B cell (primary cell): ENCODE data around the gene STAP2. TPM values are rescaled to one million over a fixed set of nuclear protein-coding genes. Genes with fewer than 3 reads are reported as not detected.
A peak's percentile ranks its signal among the peaks of the same experiment; 100 is the strongest.

Source experiments
- ATAC-seq: fragments of 200-7000 bp; cut with Tn5 transposase; one replicate; pipeline ENCODE4 v1.10.0; 2021; ENCODE audit warnings: low read depth, mild to moderate bottlenecking, moderate number of reproducible peaks, moderate library complexity
- CTCF ChIA-PET: fragments of 350-600 bp; sonication (Branson Sonifier 250); formaldehyde crosslinking; loops from one replicate; lab custom pipeline; 2021; ENCODE audit warnings: antibody characterized with exemption, inconsistent platforms; lab: Charles Lee
- POLR2A ChIA-PET: fragments of 350-600 bp; sonication (Branson Sonifier 250); formaldehyde crosslinking; loops from one replicate; lab custom pipeline; 2021; ENCODE audit warnings: antibody characterized with exemption; lab: Charles Lee
- DNase-seq: peaks from one replicate; pipeline ENCODE4 v3.0.0; 2013
- H2AFZ ChIP-seq: 2 replicates; pipeline ENCODE4 v1.6.1; 2012; ENCODE audit warnings: mild to moderate bottlenecking, low read depth, low read length; ENCODE audit not compliant: insufficient read depth, poor library complexity, severe bottlenecking
- H3K27ac ChIP-seq, 2 donors: 1 replicate in 1 of 2; 2 replicates in 1 of 2; pipeline ENCODE4 v1.5.1; 2012 to 2013; ENCODE audit warnings: low read length in 2 of 2, mild to moderate bottlenecking in 2 of 2, moderate library complexity in 1 of 2
- H3K27me3 ChIP-seq, 4 experiments: fragments of 200-600 bp in 1 of 4; sonication (generic) in 1 of 4; replicated peaks in 1 of 4; 1 replicate in 2 of 4; 2 replicates in 2 of 4; pipeline versions ENCODE4 v1.6.1 to v1.7.0; 2013 to 2016; ENCODE audit warnings: low read length in 3 of 4, mild to moderate bottlenecking in 2 of 4, mixed read lengths in 1 of 4, moderate library complexity in 1 of 4; ENCODE audit not compliant: insufficient read depth in 4 of 4, control insufficient read depth in 3 of 4; ENCODE audit errors: control extremely low read depth in 1 of 4
- H3K36me3 ChIP-seq, 2 experiments: replicated peaks in 1 of 2; 1 replicate in 1 of 2; 2 replicates in 1 of 2; pipeline versions ENCODE4 v1.6.1 to v1.7.1; 2013; ENCODE audit warnings: low read length in 1 of 2; ENCODE audit not compliant: insufficient read depth in 2 of 2, control insufficient read depth in 1 of 2; ENCODE audit errors: control extremely low read depth in 1 of 2, extremely low read depth in 1 of 2
- H3K4me1 ChIP-seq, 2 donors: fragments of 200-600 bp in 1 of 2; sonication (generic) in 1 of 2; 1 replicate in 1 of 2; 2 replicates in 1 of 2; pipeline versions ENCODE4 v1.5.1 to v1.6.1; 2013 to 2017; ENCODE audit warnings: low read length in 2 of 2; ENCODE audit not compliant: control insufficient read depth in 2 of 2, insufficient read depth in 2 of 2
- H3K4me2 ChIP-seq: replicated peaks from 2 replicates; pipeline ENCODE3; 2012; ENCODE audit warnings: mild to moderate bottlenecking, low read depth, low read length; ENCODE audit not compliant: poor library complexity, severe bottlenecking
- H3K4me3 ChIP-seq, 5 experiments: fragments of 200-600 bp in 1 of 5; sonication (generic) in 1 of 5; 1 replicate in 3 of 5; 2 replicates in 2 of 5; pipeline versions ENCODE4 v1.5.1 to v1.7.0; 2011 to 2016; ENCODE audit warnings: low read length in 4 of 5, mild to moderate bottlenecking in 4 of 5, low read depth in 2 of 5, control low read depth in 1 of 5, moderate library complexity in 1 of 5; ENCODE audit not compliant: insufficient read depth in 1 of 5; ENCODE audit errors: control extremely low read depth in 1 of 5, extremely low read depth in 1 of 5
- H3K79me2 ChIP-seq: fragments of 200-600 bp; sonication (generic); one replicate; pipeline ENCODE4 v1.6.0; 2016; ENCODE audit warnings: low read length; ENCODE audit not compliant: control insufficient read depth, insufficient read depth
- H3K9ac ChIP-seq: fragments of 200-600 bp; sonication (generic); 2 replicates; pipeline ENCODE4 v1.6.1; 2017; ENCODE audit warnings: mild to moderate bottlenecking, low read length, moderate library complexity
- H3K9me3 ChIP-seq, 3 donors: one replicate each; pipeline versions ENCODE4 v1.6.1 to v1.7.1; 2013; ENCODE audit warnings: low read length in 2 of 3; ENCODE audit not compliant: control insufficient read depth in 2 of 3, insufficient read depth in 1 of 3; ENCODE audit errors: control extremely low read depth in 1 of 3
- H4K20me1 ChIP-seq: 2 replicates; pipeline ENCODE4 v1.6.0; 2012; ENCODE audit warnings: mild to moderate bottlenecking, low read length; ENCODE audit not compliant: insufficient read depth, control insufficient read depth, poor library complexity, severe bottlenecking
- H3K27ac Mint-ChIP-seq: one replicate; pipeline ENCODE4 v1.8.0; 2021; ENCODE audit warnings: mixed read lengths
- H3K27me3 Mint-ChIP-seq: one replicate; pipeline ENCODE4 v1.8.0; 2021; ENCODE audit warnings: mixed read lengths
- H3K4me1 Mint-ChIP-seq: one replicate; pipeline ENCODE4 v1.8.0; 2021; ENCODE audit warnings: mixed read lengths
- H3K4me3 Mint-ChIP-seq: one replicate; pipeline ENCODE4 v1.8.0; 2021; ENCODE audit warnings: mixed read lengths
- H3K9me3 Mint-ChIP-seq: one replicate; pipeline ENCODE4 v1.8.0; 2022; ENCODE audit warnings: mixed read lengths; ENCODE audit not compliant: insufficient read depth
- CTCF ChIP-seq: fragments of 200-600 bp; IDR thresholded peaks from one replicate; pipeline ENCODE4 v1.8.0; 2022; ENCODE audit warnings: antibody characterized with exemption, mild to moderate bottlenecking
- EZH2 ChIP-seq: IDR thresholded peaks from 2 replicates; pipeline ENCODE4 v1.6.1; 2012; ENCODE audit warnings: borderline replicate concordance, low read depth, mild to moderate bottlenecking, moderate library complexity, low read length; ENCODE audit not compliant: insufficient read depth, poor library complexity, severe bottlenecking
- WGBS: methylation state at CpG from one replicate; pipeline ENCODE4 v1.1.5; 2013; ENCODE audit warnings: missing lambda C conversion rate; ENCODE audit not compliant: insufficient coverage; 5-methylcytosine and 5-hydroxymethylcytosine counted together
- intact Hi-C: fragments of 100-400 bp; cut with micrococcal nuclease; formaldehyde crosslinking; loops from one replicate; pipeline ENCODE4 v1.10.0; 2022
- polyA plus RNA-seq: library from polyadenylated mRNA; depleted of rRNA; stranded (reverse); fragments of >200 nt; gene quantifications from 2 replicates; pipeline ENCODE4 v1.2.3, GENCODE V29; 2012
- total RNA-seq, 2 donors: library from RNA; stranded (reverse); fragments of 120-200 nt in 1 of 2; gene quantifications; 1 replicate in 1 of 2; 2 replicates in 1 of 2; pipeline versions ENCODE4 v1.2.3 to v1.2.4, GENCODE V29; 2013 to 2022

Gene STAP2
- total and polyA plus RNA-seq, 2 donors (not counting 1 experiment from before 2014, with no cell fraction given): 0.27 to 0.72 TPM

DNA sequence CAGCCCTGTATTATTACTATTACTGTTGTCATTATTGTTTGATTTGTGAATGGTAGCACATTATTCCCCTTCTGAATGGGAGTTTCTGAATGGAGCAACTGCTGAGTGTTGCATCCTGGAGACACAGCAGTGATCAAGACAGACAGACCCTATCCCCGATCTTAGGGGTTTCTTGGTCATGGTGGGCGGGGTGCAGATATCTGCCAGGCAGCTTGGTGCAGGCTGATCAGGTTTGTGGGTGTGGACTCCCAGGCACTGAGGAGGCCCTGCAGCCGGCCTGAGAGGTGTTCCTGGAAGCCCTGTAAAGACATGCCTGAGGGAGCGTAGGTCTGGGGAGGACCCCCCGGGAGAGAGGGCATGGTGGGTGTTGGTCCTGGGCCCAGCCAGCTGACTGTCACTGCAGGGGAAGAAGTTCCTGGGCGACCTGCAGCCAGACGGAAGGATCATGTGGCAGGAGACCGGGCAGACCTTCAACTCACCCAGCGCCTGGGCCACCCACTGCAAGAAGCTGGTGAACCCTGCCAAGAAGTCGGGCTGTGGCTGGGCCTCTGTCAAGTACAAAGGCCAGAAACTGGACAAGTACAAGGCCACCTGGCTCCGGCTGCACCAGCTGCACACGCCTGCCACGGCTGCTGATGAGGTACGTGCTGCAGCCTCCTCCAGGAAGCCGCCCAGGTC lies 6.9 kb upstream of the STAP2 start:
- Histone ChIP-seq H3K36me3 (peaks cover 2 to 4% of the 10 kb centered on the region in 2 experiments), H3K9me3 (no peaks in the 10 kb centered on the region), H3K27me3 (no peaks in the 10 kb centered on the region), H3K4me1 (peaks cover 6 to 19% of the 10 kb centered on the region in 2 donors), H2AFZ (no peak overlapping the region), H3K79me2 (peaks cover 9% of the 10 kb centered on the region), H3K27ac (no peak overlapping the region), H3K9ac (no peak overlapping the region), H4K20me1 (no peaks in the 10 kb centered on the region), H3K4me3 (no peak overlapping the region), H3K4me2 (no peak overlapping the region)
- Mint-ChIP-seq H3K9me3 (no peaks in the 10 kb centered on the region), H3K27me3 (no peaks in the 10 kb centered on the region), H3K4me1 (peaks cover 14% of the 10 kb centered on the region), H3K4me3 (peak overlapping the region; percentile 50), H3K27ac (no peak overlapping the region)
- intact Hi-C loops: no loop called here
- CTCF ChIA-PET: no interaction called here
- TF ChIP-seq EZH2 (no peak), CTCF (no peak)
- DNase-seq (no peak), ATAC-seq (no peak)
- POLR2A ChIA-PET: no interaction called here
- 99% methylated on average over 15 of the region's 15 CpGs for WGBS
